A549 (cell line): Measurements from ENCODE around the gene COQ9.

Experiments
- CHD2 ChIP-seq: fragments of 150-350 bp; IDR thresholded peaks from 2 replicates; pipeline ENCODE4 v1.6.1; 2014; ENCODE audit warnings: low read length; ENCODE audit not compliant: partially characterized antibody
- HDAC2 ChIP-seq: fragments of 200-600 bp; sonication (generic); IDR thresholded peaks from 2 replicates; pipeline ENCODE4 v1.6.1; 2016
- JUN ChIP-seq, 2 experiments: fragments of >200 bp; sonication (Bioruptor Twin); formaldehyde crosslinking; IDR thresholded peaks; 2 replicates in 1 of 2; 3 replicates in 1 of 2; pipeline ENCODE4 v1.6.1; 2016 to 2017
- PHF8 ChIP-seq: fragments of 200-600 bp; sonication (generic); IDR thresholded peaks from 2 replicates; pipeline ENCODE4 v1.6.1; 2016; ENCODE audit warnings: low read depth, mild to moderate bottlenecking, antibody characterized with exemption, moderate library complexity, borderline replicate concordance
- POLR2A ChIP-seq: IDR thresholded peaks from 2 replicates; pipeline ENCODE4 v1.6.1; 2012; ENCODE audit warnings: mild to moderate bottlenecking, low read length
- RAD21 ChIP-seq, 2 experiments: fragments of >200 bp in 1 of 2; sonication (Bioruptor Twin) in 1 of 2; formaldehyde crosslinking in 1 of 2; IDR thresholded peaks in 1 of 2; conservative IDR thresholded peaks in 1 of 2; 2 replicates in 1 of 2; 3 replicates in 1 of 2; pipeline ENCODE4 v1.6.1; 2012 to 2018; ENCODE audit warnings: inconsistent platforms in 1 of 2
- TP53 ChIP-seq: fragments of 250-450 bp; sonication (Bioruptor Pico); IDR thresholded peaks from 2 replicates; pipeline ENCODE4 v1.5.0; 2021; ENCODE audit warnings: mild to moderate bottlenecking, moderate library complexity
- TF ChIP-seq, protein P1 (sequence below): fragments of >200 bp; sonication (Bioruptor Twin); formaldehyde crosslinking; IDR thresholded peaks from 3 replicates; pipeline ENCODE4 v1.5.1; 2016
- TF ChIP-seq, protein P2 (sequence below): IDR thresholded peaks from 2 replicates; pipeline ENCODE4 v1.6.1; 2012
- TF ChIP-seq, protein P3 (sequence below): fragments of 200-600 bp; sonication (generic); IDR thresholded peaks from 2 replicates; pipeline ENCODE4 v1.6.1; 2016; ENCODE audit warnings: antibody characterized with exemption, mild to moderate bottlenecking, moderate library complexity
- TF ChIP-seq, protein P4 (sequence below): fragments of 150-350 bp; IDR thresholded peaks from 2 replicates; pipeline ENCODE4 v1.6.1; 2014; ENCODE audit warnings: low read depth, mild to moderate bottlenecking, low read length
- TF ChIP-seq, protein P5 (sequence below): IDR thresholded peaks from 2 replicates; pipeline ENCODE4 v1.6.1; 2012

DNA sequence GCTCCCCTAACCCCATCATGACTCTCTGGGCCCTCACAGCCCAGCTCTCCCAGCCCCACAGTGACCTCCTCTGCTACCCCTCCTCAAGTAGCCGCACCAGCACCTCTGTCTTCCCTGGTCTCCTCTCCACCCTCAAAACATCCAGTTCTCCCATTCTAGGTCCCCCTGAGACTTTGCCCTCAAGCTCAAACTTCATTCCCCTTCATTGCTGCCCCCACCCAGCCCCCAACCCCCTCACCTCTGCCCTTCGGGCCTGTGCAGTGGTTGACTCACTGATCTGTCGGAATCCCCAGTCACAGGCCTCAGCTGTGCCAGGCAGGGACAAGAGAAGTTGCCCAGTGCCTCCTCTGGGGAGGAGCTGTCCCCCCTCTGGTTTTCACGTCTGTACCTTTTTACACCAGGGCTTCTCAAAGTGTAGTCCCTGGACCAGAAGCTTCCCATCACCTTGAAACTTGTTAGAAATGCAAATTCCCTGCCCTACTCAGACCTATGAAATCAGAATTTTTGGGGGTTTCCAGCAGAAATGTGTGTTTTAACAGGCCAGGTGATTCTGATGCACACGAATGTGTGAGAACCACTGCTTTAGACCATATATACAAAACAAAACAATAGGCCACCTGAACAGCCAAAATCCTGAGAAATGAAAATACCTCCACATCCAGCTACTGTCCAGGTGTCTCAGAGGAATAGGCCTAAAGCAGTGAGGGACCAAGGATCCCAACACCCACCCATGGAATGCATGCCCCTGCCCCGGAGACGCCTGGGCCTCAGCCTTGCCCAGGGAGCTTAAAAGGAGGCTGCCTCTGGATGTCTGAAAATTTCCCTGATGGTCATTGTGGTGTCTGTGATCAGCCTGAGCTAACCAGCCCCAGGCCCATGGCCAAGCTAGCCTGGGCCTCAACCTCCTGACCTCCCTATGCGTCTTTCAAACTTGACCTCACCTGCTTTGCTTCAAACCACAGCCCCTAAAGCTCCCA is 39.9 kb downstream of the COQ9 start:
- TF ChIP-seq TP53 (no peak), POLR2A (no peak), RAD21 (conservative IDR thresholded peaks at IDR 0.05 in 1 of 2, IDR thresholded peaks at IDR 0.05 in 1 of 2) (no peak), CHD2 (no peak), HDAC2 (no peak), JUN (IDR thresholded peaks at IDR 0.05) (no peak), PHF8 (no peak)
- TF ChIP-seq, protein P1, sequence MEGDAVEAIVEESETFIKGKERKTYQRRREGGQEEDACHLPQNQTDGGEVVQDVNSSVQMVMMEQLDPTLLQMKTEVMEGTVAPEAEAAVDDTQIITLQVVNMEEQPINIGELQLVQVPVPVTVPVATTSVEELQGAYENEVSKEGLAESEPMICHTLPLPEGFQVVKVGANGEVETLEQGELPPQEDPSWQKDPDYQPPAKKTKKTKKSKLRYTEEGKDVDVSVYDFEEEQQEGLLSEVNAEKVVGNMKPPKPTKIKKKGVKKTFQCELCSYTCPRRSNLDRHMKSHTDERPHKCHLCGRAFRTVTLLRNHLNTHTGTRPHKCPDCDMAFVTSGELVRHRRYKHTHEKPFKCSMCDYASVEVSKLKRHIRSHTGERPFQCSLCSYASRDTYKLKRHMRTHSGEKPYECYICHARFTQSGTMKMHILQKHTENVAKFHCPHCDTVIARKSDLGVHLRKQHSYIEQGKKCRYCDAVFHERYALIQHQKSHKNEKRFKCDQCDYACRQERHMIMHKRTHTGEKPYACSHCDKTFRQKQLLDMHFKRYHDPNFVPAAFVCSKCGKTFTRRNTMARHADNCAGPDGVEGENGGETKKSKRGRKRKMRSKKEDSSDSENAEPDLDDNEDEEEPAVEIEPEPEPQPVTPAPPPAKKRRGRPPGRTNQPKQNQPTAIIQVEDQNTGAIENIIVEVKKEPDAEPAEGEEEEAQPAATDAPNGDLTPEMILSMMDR, result no peak
- TF ChIP-seq, protein P2, sequence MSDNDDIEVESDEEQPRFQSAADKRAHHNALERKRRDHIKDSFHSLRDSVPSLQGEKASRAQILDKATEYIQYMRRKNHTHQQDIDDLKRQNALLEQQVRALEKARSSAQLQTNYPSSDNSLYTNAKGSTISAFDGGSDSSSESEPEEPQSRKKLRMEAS, result no peak
- TF ChIP-seq, protein P3, sequence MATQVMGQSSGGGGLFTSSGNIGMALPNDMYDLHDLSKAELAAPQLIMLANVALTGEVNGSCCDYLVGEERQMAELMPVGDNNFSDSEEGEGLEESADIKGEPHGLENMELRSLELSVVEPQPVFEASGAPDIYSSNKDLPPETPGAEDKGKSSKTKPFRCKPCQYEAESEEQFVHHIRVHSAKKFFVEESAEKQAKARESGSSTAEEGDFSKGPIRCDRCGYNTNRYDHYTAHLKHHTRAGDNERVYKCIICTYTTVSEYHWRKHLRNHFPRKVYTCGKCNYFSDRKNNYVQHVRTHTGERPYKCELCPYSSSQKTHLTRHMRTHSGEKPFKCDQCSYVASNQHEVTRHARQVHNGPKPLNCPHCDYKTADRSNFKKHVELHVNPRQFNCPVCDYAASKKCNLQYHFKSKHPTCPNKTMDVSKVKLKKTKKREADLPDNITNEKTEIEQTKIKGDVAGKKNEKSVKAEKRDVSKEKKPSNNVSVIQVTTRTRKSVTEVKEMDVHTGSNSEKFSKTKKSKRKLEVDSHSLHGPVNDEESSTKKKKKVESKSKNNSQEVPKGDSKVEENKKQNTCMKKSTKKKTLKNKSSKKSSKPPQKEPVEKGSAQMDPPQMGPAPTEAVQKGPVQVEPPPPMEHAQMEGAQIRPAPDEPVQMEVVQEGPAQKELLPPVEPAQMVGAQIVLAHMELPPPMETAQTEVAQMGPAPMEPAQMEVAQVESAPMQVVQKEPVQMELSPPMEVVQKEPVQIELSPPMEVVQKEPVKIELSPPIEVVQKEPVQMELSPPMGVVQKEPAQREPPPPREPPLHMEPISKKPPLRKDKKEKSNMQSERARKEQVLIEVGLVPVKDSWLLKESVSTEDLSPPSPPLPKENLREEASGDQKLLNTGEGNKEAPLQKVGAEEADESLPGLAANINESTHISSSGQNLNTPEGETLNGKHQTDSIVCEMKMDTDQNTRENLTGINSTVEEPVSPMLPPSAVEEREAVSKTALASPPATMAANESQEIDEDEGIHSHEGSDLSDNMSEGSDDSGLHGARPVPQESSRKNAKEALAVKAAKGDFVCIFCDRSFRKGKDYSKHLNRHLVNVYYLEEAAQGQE, result no peak
- TF ChIP-seq, protein P4, sequence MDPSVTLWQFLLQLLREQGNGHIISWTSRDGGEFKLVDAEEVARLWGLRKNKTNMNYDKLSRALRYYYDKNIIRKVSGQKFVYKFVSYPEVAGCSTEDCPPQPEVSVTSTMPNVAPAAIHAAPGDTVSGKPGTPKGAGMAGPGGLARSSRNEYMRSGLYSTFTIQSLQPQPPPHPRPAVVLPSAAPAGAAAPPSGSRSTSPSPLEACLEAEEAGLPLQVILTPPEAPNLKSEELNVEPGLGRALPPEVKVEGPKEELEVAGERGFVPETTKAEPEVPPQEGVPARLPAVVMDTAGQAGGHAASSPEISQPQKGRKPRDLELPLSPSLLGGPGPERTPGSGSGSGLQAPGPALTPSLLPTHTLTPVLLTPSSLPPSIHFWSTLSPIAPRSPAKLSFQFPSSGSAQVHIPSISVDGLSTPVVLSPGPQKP, result no peak
- TF ChIP-seq, protein P5, sequence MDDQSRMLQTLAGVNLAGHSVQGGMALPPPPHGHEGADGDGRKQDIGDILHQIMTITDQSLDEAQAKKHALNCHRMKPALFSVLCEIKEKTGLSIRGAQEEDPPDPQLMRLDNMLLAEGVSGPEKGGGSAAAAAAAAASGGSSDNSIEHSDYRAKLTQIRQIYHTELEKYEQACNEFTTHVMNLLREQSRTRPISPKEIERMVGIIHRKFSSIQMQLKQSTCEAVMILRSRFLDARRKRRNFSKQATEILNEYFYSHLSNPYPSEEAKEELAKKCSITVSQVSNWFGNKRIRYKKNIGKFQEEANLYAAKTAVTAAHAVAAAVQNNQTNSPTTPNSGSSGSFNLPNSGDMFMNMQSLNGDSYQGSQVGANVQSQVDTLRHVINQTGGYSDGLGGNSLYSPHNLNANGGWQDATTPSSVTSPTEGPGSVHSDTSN, result no peak
